BE2C (cell line): Measurements from ENCODE around the gene ALKBH2.

ENCODE experiments used
- DNase-seq: peaks from one replicate; pipeline ENCODE4 v3.0.0-alpha.2; 2020
- H3K27me3 ChIP-seq: fragments of 250-450 bp; sonication (Bioruptor Pico); 2 replicates; pipeline ENCODE4 v1.5.1; 2020; ENCODE audit warnings: mild to moderate bottlenecking
- H3K36me3 ChIP-seq: fragments of 250-450 bp; sonication (Bioruptor Pico); 2 replicates; pipeline ENCODE4 v1.5.1; 2020; ENCODE audit warnings: mild to moderate bottlenecking
- H3K4me1 ChIP-seq: fragments of 250-450 bp; sonication (Bioruptor Pico); 2 replicates; pipeline ENCODE4 v1.5.1; 2020
- H3K4me3 ChIP-seq: 2 replicates; pipeline ENCODE4 v1.5.1; 2011; ENCODE audit warnings: low read depth, low read length
- H3K9me3 ChIP-seq: fragments of 250-450 bp; sonication (Bioruptor Pico); 2 replicates; pipeline ENCODE4 v1.5.1; 2020
- TF ChIP-seq, protein P1 (sequence below): IDR thresholded peaks from 2 replicates; pipeline ENCODE4 v1.5.1; 2012; ENCODE audit warnings: mild to moderate bottlenecking, low read depth, low read length

The ALKBH2 gene

DNA sequence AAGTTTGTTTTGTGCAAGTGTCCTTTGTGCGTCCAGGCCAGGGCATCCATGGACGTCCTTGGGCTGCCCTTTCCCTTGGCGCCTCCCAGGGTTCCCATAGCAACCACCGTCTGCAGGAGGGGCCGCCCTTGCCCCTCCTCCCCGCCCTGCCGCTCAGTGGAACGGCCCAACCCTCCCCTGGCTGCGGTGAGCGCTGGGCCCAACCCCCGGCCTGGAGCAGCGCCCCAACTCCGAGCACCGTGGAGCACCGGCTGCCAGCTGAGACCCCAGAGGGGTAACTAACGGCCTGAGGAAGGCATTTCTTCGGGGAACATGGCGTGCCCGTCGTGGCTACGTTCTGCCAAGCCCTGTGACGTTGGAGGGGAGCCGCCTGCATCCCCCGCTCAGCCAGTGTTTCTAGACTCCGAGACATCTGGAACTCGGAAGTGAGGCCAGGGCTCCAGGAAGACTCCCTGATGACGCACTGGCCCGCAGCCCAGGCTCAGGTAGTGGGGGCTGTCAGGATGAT, 17.8 kb upstream of the ALKBH2 start:
- DNase-seq = peak; percentile 89
- H3K27me3 ChIP-seq = no peaks in the 10 kb centered on the region
- peak overlapping the region; percentile 63 for H3K4me3 ChIP-seq
- TF ChIP-seq, protein P1, sequence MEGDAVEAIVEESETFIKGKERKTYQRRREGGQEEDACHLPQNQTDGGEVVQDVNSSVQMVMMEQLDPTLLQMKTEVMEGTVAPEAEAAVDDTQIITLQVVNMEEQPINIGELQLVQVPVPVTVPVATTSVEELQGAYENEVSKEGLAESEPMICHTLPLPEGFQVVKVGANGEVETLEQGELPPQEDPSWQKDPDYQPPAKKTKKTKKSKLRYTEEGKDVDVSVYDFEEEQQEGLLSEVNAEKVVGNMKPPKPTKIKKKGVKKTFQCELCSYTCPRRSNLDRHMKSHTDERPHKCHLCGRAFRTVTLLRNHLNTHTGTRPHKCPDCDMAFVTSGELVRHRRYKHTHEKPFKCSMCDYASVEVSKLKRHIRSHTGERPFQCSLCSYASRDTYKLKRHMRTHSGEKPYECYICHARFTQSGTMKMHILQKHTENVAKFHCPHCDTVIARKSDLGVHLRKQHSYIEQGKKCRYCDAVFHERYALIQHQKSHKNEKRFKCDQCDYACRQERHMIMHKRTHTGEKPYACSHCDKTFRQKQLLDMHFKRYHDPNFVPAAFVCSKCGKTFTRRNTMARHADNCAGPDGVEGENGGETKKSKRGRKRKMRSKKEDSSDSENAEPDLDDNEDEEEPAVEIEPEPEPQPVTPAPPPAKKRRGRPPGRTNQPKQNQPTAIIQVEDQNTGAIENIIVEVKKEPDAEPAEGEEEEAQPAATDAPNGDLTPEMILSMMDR = no peak
- no peaks in the 10 kb centered on the region for H3K9me3 ChIP-seq
- H3K4me1 ChIP-seq = peaks cover 10% of the 10 kb centered on the region
- H3K36me3 ChIP-seq = peaks cover 35% of the 10 kb centered on the region

DNA sequence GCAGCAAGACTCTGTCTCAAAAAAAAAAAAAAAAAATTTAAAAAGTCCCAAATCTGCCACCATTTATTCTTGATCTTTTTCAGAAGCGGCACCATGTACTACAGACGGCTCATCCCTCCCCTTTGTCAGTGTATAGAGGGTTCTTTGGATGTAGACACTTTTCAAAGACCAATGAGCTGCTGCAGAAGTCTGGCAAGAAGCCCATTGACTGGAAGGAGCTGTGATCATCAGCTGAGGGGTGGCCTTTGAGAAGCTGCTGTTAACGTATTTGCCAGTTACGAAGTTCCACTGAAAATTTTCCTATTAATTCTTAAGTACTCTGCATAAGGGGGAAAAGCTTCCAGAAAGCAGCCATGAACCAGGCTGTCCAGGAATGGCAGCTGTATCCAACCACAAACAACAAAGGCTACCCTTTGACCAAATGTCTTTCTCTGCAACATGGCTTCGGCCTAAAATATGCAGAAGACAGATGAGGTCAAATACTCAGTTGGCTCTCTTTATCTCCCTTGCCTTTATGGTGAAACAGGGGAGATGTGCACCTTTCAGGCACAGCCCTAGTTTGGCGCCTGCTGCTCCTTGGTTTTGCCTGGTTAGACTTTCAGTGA, 16.6 kb upstream of the ALKBH2 start:
- no peaks in the 10 kb centered on the region for H3K27me3 ChIP-seq
- H3K9me3 ChIP-seq = no peaks in the 10 kb centered on the region
- TF ChIP-seq, protein P1 = no peak
- H3K4me3 ChIP-seq = no peak overlapping the region
- DNase-seq = no peak
- peaks cover 45% of the 10 kb centered on the region for H3K36me3 ChIP-seq
- peaks cover 10% of the 10 kb centered on the region for H3K4me1 ChIP-seq

DNA sequence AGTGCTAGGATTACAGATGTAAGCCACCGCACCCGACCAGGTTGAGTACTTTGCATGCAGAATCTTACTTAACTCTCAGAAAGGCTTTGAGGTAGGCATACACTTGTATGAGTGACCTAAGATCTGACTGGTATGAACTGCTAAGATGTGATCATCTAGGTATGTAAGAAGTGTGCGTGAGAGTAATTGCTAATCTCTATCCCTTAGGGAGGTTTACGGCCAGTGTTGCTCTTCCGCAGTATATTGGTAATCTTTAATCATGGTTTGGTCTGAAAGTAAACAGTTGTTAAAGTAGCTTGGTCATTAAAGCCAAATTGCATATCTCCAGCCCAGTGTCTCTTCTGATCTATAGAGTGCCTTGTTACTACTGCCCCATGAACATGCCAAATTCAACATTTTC, 11.9 kb upstream of the ALKBH2 start:
- peaks cover 4% of the 10 kb centered on the region for H3K4me1 ChIP-seq
- no peak overlapping the region for H3K4me3 ChIP-seq
- peaks cover 86% of the 10 kb centered on the region for H3K36me3 ChIP-seq
- no peak for DNase-seq
- H3K9me3 ChIP-seq = no peaks in the 10 kb centered on the region
- TF ChIP-seq, protein P1 = no peak
- no peaks in the 10 kb centered on the region for H3K27me3 ChIP-seq

DNA sequence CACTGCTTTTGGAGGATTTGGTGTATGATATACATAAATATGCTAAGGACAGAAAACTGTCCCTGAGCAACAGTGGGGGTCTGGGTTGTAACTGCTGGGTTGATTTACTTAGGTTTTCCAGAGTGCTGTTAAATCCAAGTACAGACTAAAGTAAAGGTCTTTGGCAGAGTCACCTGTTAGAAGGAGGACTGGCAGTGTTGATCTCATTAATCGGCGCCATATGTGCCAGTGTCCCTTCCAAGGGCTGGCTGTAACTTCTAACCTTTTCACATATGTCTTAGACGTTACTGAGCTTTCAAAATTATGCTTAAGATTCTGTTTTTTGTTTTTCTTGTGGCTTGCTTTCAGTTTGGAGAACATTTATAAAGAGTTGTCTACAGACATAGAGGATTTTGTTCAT, 9.2 kb upstream of the ALKBH2 start:
- Histone ChIP-seq H3K4me3 (no peak overlapping the region), H3K4me1 (0 out of 2 replicates have a peak, but pooled peaks cover 5% of the 10 kb centered on the region), H3K9me3 (no peaks in the 10 kb centered on the region), H3K36me3 (peaks cover 86% of the 10 kb centered on the region), H3K27me3 (no peaks in the 10 kb centered on the region)
- TF ChIP-seq, protein P1 = no peak
- DNase-seq = no peak

DNA sequence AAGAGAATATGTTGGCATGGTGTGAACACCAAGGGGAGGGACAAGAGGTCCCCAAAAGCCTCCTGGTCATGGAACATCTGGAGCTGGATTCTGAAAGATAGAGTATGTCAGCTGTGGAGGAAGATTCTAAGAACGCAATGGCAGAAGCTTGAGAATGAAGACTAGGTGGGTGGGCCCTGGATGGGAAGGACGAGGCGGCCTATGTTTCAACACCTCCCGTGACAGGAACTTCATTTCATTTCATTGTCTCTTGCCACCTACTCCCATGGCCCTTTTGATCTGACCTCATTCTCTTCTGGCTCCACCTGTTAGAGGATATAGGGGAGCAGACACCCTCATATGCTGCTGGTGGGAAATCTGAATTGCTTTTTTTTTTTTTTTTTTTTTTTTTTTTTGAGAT, 7.5 kb upstream of the ALKBH2 start:
- Histone ChIP-seq H3K4me3 (no peak overlapping the region), H3K27me3 (no peaks in the 10 kb centered on the region), H3K9me3 (no peaks in the 10 kb centered on the region), H3K4me1 (0 out of 2 replicates have a peak, but pooled peaks cover 5% of the 10 kb centered on the region), H3K36me3 (peaks cover 74% of the 10 kb centered on the region)
- TF ChIP-seq, protein P1 = no peak
- no peak for DNase-seq

DNA sequence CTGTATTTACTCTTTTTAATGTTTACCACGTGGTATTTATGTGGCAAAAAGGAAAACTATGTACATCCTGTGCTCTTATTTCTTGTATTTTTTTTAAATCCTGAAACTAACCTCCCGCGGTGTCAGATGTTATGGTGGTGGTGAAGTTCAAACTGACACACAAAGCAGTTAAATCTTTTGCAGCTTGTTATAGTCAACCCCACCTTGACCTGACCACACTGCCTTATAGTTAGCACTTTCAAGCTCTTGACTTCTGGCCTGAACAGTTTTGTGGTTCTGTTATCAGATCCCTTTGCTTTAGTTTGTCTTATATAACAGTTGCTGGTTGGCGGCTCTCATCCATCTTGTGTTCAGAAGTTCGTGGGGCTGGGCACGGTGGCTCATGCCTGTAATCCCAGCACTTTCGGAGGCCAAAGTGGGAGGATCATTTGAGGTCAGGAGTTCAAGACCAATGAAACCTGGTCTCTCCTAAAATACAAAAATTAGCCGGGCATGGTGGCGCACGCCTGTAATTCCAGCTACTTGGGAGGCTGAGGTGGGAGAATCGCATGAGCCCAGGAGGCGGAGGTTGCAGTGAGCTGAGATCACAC, 6.3 kb upstream of the ALKBH2 start:
- DNase-seq = no peak
- H3K4me3 ChIP-seq = peak overlapping the region; percentile 88
- TF ChIP-seq, protein P1 = no peak
- H3K4me1 ChIP-seq = 0 out of 2 replicates have a peak, but pooled peaks cover 5% of the 10 kb centered on the region
- no peaks in the 10 kb centered on the region for H3K27me3 ChIP-seq
- H3K9me3 ChIP-seq = no peaks in the 10 kb centered on the region
- peaks cover 62% of the 10 kb centered on the region for H3K36me3 ChIP-seq
